Glomerular visceral epithelial cell (primary cell): ENCODE data around the gene BPIFA1.

Experiments
- DNase-seq: peaks from one replicate; pipeline ENCODE4 v3.0.0-alpha.2; 2016; ENCODE audit errors: extremely low spot score

The BPIFA1 gene

DNA sequence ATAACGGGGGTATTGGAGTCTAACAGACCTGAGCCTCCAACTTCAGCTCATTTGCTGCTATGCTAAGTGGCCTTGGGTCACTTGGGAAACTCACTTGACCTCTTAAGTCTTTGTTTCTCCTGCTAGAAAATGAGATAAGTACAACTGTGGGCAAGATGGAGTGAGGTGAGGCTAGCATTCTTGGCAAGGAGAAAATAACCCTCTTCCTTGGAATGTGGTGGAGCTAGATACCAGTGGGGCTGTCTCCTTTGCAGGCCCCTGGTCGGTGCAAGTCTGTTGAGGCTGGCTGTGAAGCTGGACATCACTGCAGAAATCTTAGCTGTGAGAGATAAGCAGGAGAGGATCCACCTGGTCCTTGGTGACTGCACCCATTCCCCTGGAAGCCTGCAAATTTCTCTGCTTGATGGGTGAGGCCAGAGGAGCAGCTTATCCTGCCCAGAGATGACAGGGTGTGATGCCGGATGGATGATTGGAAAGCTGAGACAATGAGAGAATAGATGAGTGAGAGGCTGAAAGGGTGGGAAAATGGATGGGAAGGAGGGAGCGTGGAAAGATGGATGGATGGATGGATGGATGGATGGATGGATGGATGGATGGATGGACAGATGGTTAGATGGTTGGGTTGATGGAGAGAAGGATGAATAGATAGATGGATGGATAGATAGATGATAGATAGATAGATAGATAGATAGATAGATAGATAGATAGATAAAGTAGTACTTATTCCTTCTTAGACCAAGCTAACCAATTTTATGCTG is 4.4 kb downstream of the BPIFA1 start:
- DNase-seq: no peak

- DNase-seq: no peak
Measured at GRCh38 chr20:33240923-33241322, 5.1 kb downstream of the BPIFA1 start.

DNA sequence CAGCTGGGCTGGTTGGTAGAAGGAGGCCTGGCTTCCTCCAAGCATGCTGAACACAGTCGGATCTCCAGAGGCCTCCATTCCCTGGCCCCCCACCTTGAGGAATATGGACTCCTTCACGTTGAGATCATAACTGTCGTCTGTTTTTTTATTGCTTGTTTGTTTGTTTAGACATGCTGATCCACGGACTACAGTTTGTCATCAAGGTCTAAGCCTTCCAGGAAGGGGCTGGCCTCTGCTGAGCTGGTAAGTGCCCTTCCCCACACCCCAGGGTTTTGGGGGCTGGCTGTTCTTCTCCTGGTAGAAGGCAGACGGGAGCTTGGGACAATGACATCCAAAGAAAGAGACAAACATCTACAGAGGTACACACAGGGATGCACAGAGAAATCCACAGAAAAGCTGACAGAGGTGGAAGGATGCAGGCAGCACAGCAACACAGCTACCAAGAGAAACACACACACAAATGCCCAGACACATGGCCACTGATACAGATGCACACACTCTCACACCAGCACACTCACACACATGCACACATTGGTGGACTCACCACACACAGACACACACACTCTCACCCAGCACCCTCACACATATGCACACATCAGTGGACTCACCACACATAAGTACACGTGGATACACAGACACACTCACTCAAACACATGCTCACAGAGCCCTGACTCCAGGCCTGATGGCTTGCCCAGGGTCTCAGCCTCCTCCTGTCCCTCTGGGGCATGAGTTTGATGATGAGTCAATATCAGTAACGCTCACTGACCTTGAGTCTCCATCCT is 6.7 kb downstream of the BPIFA1 start:
- DNase-seq: no peak

- DNase-seq: no peak
Measured at GRCh38 chr20:33246077-33246476, 10.3 kb downstream of the BPIFA1 start.

DNA sequence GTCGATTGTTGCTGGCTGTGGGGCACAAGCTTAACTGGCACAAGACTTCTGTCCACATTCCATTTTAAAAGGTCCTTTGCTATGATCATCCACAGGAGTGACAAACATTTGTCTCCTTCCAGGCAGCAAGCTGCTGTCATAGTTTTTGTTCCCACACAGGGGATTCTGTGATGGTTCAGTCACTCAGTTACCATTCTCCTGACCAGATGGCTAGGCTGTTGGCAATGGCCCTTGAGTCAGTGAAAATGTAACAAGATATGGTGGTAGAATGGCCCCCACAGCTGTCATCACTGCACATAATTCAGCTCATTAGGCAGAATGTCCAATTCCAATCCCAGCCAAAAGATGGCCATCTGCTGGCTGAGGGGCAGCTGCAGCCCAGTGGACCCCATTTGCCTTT is 13.7 kb downstream of the BPIFA1 start:
- no peak for DNase-seq

- no peak for DNase-seq
Measured at GRCh38 chr20:33250666-33251065, 14.9 kb downstream of the BPIFA1 start.

DNA sequence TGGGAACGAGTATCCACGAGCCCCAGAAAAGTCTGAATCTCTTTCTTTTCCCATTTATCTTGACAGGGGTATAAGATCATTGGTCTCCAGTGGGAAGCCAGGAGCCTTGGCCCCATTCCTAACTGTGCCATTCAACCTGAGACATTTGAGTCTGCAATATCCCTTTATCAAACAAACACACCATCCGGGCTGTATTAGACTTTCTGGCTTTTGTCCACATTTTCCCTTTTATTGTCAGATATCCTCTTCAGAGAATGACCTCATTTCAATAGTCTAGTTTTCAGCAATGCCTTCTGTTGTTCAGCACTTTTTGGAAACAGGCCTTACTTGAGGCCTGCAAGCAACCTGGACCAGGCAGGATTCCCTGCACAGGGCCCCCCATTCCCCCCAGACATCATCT is 15.7 kb downstream of the BPIFA1 start:
- DNase-seq: no peak

- DNase-seq: no peak
Measured at GRCh38 chr20:33252460-33252859, 16.7 kb downstream of the BPIFA1 start.

GRCh38 chr20:33255005-33255404 is 19.2 kb downstream of the BPIFA1 start:
- no peak for DNase-seq

DNA sequence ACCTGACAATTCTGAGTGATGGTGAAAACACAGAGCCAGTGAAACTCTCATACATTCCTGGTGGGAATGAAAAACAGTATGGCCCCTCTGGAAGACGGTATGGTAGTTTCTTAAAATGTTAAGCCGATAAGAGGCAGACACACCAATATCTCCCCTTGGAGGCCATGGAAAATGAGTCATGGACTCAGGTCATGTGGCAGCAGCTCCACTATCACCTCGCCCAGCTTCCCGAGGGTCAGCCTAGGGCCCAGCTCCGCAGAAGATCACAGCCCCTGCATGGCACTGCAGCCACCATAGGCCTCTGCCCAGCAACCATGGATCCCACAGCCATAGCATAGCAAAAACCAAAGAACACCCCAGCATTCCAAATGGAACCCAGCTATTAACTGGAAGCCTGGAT is 21.4 kb downstream of the BPIFA1 start:
- no peak for DNase-seq

GRCh38 chr20:33259371-33259770 is 23.6 kb downstream of the BPIFA1 start:
- no peak for DNase-seq

DNA sequence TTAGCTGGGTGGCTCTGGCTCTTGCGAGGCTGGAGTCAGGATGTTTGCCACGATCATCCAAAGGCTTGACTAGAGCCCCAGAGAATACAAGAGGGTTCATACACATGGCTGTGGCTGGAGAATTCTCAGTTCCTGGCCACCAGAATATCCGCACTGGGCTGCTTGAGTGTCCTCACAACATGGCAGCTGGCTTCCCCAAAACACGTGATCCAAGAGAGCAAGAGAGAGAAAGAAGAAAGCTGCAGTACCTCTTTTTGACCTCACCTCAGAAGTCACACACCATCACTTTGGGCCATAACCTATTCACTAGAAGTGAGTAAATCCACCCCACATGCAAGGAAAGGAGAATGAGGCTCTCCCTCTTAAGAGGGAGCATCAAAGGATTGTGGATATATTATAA is 25.7 kb downstream of the BPIFA1 start:
- DNase-seq: no peak

DNA sequence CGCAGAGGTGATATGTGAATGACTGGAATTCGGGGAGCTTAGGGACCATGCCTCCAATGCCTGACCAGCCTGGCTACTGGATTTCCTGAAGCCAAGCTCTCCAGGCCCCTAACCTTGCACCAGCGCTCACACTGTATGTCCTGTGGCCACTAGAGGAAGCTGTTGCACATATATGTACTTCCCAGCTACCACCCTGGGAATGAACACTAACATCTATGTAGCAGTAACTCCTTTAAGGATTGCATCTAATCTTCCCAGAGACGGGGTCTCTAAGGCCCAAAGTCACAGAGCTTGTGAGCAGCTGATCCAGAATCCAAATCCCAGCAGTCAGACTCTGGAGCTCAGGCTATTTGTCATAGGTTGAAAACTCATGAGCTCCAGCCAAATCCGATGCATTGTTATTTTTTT is 26.9 kb downstream of the BPIFA1 start:
- DNase-seq: peak; percentile 55

DNA sequence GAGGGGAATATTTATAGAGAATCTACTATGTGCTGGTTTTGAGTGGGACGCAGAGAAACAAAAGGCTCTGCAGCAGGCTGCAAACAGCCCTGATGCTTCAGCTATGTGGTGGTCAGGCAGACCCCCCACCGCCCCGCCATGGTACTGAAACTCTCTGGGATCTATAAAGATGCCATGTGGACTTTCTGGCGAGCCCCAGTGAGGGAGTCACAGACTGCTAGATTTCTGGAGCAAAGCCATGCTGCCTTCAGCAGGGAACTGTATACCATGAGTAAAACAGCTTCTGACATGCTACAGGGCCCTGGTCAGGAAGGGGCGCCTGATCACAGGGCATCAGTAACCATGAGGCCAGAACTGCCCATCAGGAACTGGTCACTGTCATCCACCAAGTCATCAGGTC is 28.0 kb downstream of the BPIFA1 start:
- DNase-seq: no peak

DNA sequence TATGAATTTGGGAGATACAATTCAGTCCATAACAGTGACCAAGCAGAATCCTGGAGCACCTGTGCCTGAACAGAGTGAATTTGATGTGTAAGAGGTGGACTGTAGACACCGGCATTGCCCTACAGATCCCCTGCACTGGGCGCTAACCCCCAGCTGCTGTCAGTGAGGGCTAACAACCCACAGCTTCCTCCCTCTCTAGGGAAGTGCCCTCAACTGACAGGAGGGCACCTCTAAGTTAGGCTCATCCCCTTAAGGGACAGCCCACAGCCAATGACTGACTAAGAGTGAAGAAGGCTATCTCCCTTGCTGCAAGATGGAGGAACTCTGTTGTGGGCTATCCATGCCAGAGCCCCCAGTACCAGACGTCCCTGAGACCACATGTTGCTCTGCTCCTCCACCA is 31.9 kb downstream of the BPIFA1 start:
- DNase-seq: no peak

- no peak for DNase-seq
Measured at GRCh38 chr20:33272155-33272873, 36.5 kb downstream of the BPIFA1 start.

GRCh38 chr20:33273117-33273851 is 37.5 kb downstream of the BPIFA1 start:
- no peak for DNase-seq

GRCh38 chr20:33275215-33275614 is 39.4 kb downstream of the BPIFA1 start:
- DNase-seq: no peak

DNA sequence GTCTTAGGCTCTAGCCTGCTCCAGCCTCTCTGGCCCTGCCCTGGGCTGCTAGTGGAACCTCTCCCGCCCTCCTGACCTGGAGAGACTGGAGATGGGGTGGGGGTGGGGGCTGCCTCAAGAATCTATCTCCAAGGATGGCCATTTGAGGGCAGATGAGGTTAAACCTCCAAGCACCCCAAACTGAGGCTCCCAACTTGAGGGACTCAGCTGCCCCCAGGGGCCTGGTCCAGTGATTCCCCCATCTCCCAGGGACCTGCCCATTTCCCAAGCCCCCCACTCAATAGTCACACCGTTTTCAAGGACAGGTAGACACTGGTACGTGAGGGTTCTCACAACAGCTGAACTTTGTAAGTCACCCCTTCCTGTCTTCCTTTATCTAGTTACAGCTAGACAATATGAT is 40.1 kb downstream of the BPIFA1 start:
- DNase-seq: no peak

- no peak for DNase-seq
Measured at GRCh38 chr20:33276303-33277113, 40.7 kb downstream of the BPIFA1 start.
